H1 (cell line): ENCODE data around the gene BLOC1S1. TPM values are rescaled to one million over a fixed set of nuclear protein-coding genes. Genes with fewer than 3 reads are reported as not detected.

Experiments
- ATF2 ChIP-seq: IDR thresholded peaks from 2 replicates; pipeline ENCODE4 v1.6.1; 2012; ENCODE audit warnings: low read length, inconsistent platforms
- BRCA1 ChIP-seq: IDR thresholded peaks from 2 replicates; pipeline ENCODE4 v1.6.1; 2012; ENCODE audit warnings: low read depth, low read length, improper control_type of control experiment
- CHD7 ChIP-seq: fragments of 300-600 bp; sonication (generic); IDR thresholded peaks from 2 replicates; pipeline ENCODE4 v1.7.1; 2012; ENCODE audit warnings: low read length, moderate library complexity, mild to moderate bottlenecking, inconsistent platforms; ENCODE audit not compliant: insufficient replicate concordance
- HDAC2 ChIP-seq, 2 experiments: fragments of 300-600 bp in 1 of 2; sonication (generic) in 1 of 2; IDR thresholded peaks; 2 replicates each; pipeline ENCODE4 v1.6.1; 2011 to 2012; ENCODE audit warnings: low read depth in 2 of 2, low read length in 2 of 2, mild to moderate bottlenecking in 2 of 2, moderate library complexity in 2 of 2, borderline replicate concordance in 1 of 2, inconsistent platforms in 1 of 2
- KDM5A ChIP-seq: fragments of 200-600 bp; IDR thresholded peaks from 2 replicates; pipeline ENCODE4 v1.7.1; 2012; ENCODE audit warnings: mild to moderate bottlenecking, low read length, inconsistent platforms, mixed read lengths
- SIX5 ChIP-seq: IDR thresholded peaks from 2 replicates; pipeline ENCODE4 v1.6.1; 2011; ENCODE audit warnings: mild to moderate bottlenecking, low read depth, low read length
- SUZ12 ChIP-seq: fragments of 200-600 bp; sonication (generic); IDR thresholded peaks from 2 replicates; pipeline ENCODE4 v1.6.1; 2012; ENCODE audit warnings: mild to moderate bottlenecking, inconsistent platforms, low read length, moderate library complexity, mixed read lengths
- TCF12 ChIP-seq: IDR thresholded peaks from 2 replicates; pipeline ENCODE4 v1.6.1; 2011; ENCODE audit warnings: low read depth, mild to moderate bottlenecking, low read length
- polyA plus RNA-seq, 7 experiments: library from polyadenylated mRNA; depleted of rRNA in 3 of 7; stranded (reverse) in 5 of 7; unstranded in 2 of 7; fragments of >200 nt in 5 of 7; fragments of 200-250 nt in 2 of 7; gene quantifications; 1 replicate in 5 of 7; 2 replicates in 1 of 7; 4 replicates in 1 of 7; pipeline versions ENCODE4 v1.2.1 to v1.2.3, GENCODE V29; 2011 to 2013; ENCODE audit warnings: missing spikeins in 2 of 7, mixed read lengths in 2 of 7
- total RNA-seq: library from RNA; stranded (reverse); fragmentation: NEBNext Ultra II Directional; extraction: Animal tissue kit (Norgen Biotek cat#: 25700); gene quantifications from 2 replicates; pipeline ENCODE4 v1.2.1, GENCODE V29; 2021

The BLOC1S1 gene
- total and polyA plus RNA-seq, 2 of the 8 experiments (the other 6 are each of a cell fraction or from before 2014, with no cell fraction given), result 91.1 to 185 TPM

GRCh38 chr12:55707841-55708694 lies 7.8 kb upstream of the BLOC1S1 start, which contains the start of gene ITGA7 (continued):
- TF ChIP-seq CHD7 (no peak), SIX5 (no peak), TCF12 (no peak), HDAC2 (IDR thresholded peaks at IDR 0.05; ENCODE audit: borderline replicate concordance in 1 of 2, low read depth in 2 of 2, low read length in 2 of 2) (no peak; a peak in 1 of 4 replicates), ATF2 (no peak), SUZ12 (no peak), BRCA1 (no peak), KDM5A (no peak)
